ENCODE results near the gene DCLRE1A.

DCLRE1A gene

GRCh38 chr10:113788604-113789083 is 65.2 kb downstream of the DCLRE1A start:
- DNase-seq (ENCODE audit: low read depth in 3 of 3) = no peak

Data from stimulated activated CD4-positive, alpha-beta T cell treated with anti-CD3 and anti-CD28 coated beads, TNF-alpha, amount 100 ng/mL, for 48 hours (primary cell).